Tibial artery (tissue), 4 donors: Measurements from ENCODE around the gene ST6GALNAC6.

ENCODE experiments used
- DNase-seq, 2 donors: peaks; one replicate each; pipeline ENCODE4 v3.0.0-alpha.2; 2019
- H3K27ac ChIP-seq, 2 donors: fragments of 200-600 bp; sonication (generic) in 1 of 2; 1 replicate in 1 of 2; 2 replicates in 1 of 2; pipeline ENCODE4 v1.5.1; 2018 to 2019; ENCODE audit warnings: mild to moderate bottlenecking in 1 of 2
- H3K27me3 ChIP-seq, 2 donors: fragments of 200-600 bp; sonication (generic) in 1 of 2; one replicate each; pipeline versions ENCODE4 v1.5.1 to v1.6.0; 2016 to 2019
- H3K36me3 ChIP-seq, 3 donors: fragments of 200-600 bp; sonication (generic) in 2 of 3; one replicate each; pipeline ENCODE4 v1.5.1; 2016 to 2019; ENCODE audit warnings: mild to moderate bottlenecking in 2 of 3
- H3K4me1 ChIP-seq, 4 donors: fragments of 200-600 bp; sonication (generic) in 2 of 4; 1 replicate in 3 of 4; 2 replicates in 1 of 4; pipeline ENCODE4 v1.5.1; 2016 to 2019
- H3K4me3 ChIP-seq, 2 donors: fragments of 200-600 bp; sonication (generic) in 1 of 2; 1 replicate in 1 of 2; 2 replicates in 1 of 2; pipeline ENCODE4 v1.5.1; 2018 to 2019; ENCODE audit warnings: mild to moderate bottlenecking in 2 of 2
- H3K9me3 ChIP-seq, 3 donors: fragments of 200-600 bp; sonication (generic) in 1 of 3; one replicate each; pipeline ENCODE4 v1.5.1; 2016 to 2019
- intact Hi-C: fragments of 100-400 bp; cut with DNase I; formaldehyde crosslinking; loops from one replicate; pipeline ENCODE4 v1.15.0; 2023; ENCODE audit warnings: low total_unique reads
- TF ChIP-seq, protein P1 (sequence below), 2 experiments: fragments of 200-600 bp in 1 of 2; fragments of 450-650 bp in 1 of 2; IDR thresholded peaks; one replicate each; pipeline ENCODE4 v1.5.1; 2017 to 2019; ENCODE audit warnings: antibody characterized with exemption in 2 of 2, mild to moderate bottlenecking in 1 of 2, moderate library complexity in 1 of 2

Gene ST6GALNAC6

DNA sequence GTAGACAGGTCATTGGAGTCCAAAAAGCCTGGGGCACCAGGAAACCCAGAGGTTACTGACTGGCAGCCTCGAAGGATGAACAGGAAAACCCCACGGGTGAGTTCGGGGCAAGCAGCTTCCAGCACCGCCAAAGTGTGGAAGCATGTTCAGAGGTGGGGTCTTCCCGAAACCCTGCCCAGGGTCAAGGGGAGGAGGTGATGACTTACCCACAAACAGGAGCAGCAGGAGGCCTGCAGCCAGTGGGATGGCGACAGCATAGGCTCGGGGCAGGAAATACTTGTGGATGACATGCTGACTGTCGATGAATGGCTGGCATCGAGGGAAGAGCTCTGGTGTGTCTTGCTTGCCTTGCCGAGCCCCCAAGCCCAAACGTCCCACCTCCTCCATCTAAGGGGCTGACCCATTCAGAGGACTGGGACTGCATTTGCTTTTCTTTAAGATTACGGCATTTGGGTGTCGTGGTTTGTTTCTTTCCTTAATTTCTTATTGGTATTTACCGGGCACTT is 37.0 kb upstream of the ST6GALNAC6 start:
- Histone ChIP-seq H3K9me3 (no peaks in the 10 kb centered on the region), H3K27me3 (no peaks in the 10 kb centered on the region), H3K36me3 (peaks cover 0 to 21% (median 8%) of the 10 kb centered on the region in 3 donors), H3K4me1 (peaks cover 0 to 36% (median 28%) of the 10 kb centered on the region in 4 donors), H3K27ac (no peak overlapping the region), H3K4me3 (peak overlapping the region; percentile 68 to 90)
- intact Hi-C loops, result no loop called here
- TF ChIP-seq, protein P1, sequence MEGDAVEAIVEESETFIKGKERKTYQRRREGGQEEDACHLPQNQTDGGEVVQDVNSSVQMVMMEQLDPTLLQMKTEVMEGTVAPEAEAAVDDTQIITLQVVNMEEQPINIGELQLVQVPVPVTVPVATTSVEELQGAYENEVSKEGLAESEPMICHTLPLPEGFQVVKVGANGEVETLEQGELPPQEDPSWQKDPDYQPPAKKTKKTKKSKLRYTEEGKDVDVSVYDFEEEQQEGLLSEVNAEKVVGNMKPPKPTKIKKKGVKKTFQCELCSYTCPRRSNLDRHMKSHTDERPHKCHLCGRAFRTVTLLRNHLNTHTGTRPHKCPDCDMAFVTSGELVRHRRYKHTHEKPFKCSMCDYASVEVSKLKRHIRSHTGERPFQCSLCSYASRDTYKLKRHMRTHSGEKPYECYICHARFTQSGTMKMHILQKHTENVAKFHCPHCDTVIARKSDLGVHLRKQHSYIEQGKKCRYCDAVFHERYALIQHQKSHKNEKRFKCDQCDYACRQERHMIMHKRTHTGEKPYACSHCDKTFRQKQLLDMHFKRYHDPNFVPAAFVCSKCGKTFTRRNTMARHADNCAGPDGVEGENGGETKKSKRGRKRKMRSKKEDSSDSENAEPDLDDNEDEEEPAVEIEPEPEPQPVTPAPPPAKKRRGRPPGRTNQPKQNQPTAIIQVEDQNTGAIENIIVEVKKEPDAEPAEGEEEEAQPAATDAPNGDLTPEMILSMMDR (IDR thresholded peaks at IDR 0.05), result no peak
- no peak for DNase-seq

DNA sequence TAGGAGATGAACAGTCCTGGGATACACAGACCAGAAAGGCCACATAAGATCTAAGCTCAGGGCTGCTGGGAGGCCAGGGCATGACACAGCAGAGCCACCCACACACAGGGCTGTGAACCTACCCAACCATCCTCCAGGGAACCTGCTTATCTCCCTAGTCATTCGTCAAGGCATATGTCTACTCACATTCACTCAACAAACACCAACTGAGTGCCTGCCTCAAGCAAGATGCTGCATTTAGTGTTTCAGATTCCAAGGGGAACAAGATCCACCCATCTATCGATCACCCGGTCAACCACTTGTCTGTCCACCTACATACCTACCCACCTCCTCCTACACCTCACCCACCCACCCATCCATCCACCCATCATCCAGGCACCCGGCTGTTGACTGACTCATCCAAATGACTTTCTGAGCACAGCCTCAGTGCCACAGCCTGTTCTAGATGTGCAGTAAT is 36.4 kb upstream of the ST6GALNAC6 start:
- DNase-seq, result no peak
- peaks cover 0 to 21% (median 8%) of the 10 kb centered on the region in 3 donors for H3K36me3 ChIP-seq
- TF ChIP-seq, protein P1 (IDR thresholded peaks at IDR 0.05), result no peak
- H3K4me3 ChIP-seq, result no peak overlapping the region
- H3K27me3 ChIP-seq, result no peaks in the 10 kb centered on the region
- intact Hi-C loops, result no loop called here
- no peaks in the 10 kb centered on the region for H3K9me3 ChIP-seq
- peaks cover 0 to 42% (median 34%) of the 10 kb centered on the region in 4 donors for H3K4me1 ChIP-seq
- no peak overlapping the region for H3K27ac ChIP-seq

DNA sequence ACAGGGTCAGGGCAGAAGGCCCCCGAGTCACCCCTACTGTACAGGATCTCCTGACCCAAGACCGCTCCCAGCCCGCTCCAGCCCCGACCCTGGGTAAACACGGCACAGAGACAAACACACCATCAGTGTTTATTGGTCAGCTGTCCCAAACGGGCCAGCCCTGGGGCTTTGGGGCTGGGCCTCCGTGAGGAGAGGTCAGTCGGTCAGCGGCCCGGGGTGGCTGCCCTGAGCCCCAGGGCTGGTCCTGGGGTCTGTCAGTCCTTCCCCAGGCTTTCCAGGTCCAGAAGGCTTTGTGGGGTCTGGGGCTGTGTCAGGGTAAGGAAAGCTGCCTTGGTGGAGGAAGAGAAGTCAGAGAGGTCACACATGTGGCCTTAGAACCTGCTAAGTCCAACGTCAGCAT is 35.6 kb upstream of the ST6GALNAC6 start:
- H3K9me3 ChIP-seq, result no peaks in the 10 kb centered on the region

DNA sequence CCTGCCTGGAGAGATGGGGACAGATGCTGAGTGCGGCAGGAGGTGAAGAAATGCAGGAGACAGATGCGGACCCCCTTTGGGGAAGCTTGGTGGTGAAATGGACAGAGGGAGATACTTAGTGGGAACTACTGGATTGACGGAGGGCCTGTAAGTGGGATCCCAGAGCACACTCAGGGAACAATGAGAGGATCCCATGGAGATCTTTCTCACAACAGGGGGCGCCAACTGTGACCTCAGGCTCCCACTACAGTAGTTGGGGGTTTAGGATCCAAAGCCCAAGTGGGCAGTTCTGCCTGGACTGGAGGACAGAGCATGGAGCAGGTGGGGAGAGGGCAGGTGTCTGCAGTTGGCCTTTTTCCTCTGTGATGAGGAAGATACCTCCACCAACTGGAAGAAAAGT is 34.8 kb upstream of the ST6GALNAC6 start:
- H3K27ac ChIP-seq, result no peak overlapping the region
- no peak overlapping the region for H3K4me3 ChIP-seq
- intact Hi-C loops, result no loop called here
- TF ChIP-seq, protein P1 (IDR thresholded peaks at IDR 0.05), result no peak
- peaks cover 0 to 15% (median 8%) of the 10 kb centered on the region in 3 donors for H3K36me3 ChIP-seq
- H3K9me3 ChIP-seq, result no peaks in the 10 kb centered on the region
- no peak for DNase-seq
- H3K4me1 ChIP-seq, result peaks cover 0 to 49% (median 42%) of the 10 kb centered on the region in 4 donors
- H3K27me3 ChIP-seq, result peaks cover 0 to 10% of the 10 kb centered on the region in 2 donors

More for the DNA sequence above, 35.6 kb upstream of the ST6GALNAC6 start:
- no peak overlapping the region for H3K4me3 ChIP-seq
- H3K36me3 ChIP-seq, result peaks cover 0 to 18% (median 8%) of the 10 kb centered on the region in 3 donors
- peaks cover 0 to 49% (median 42%) of the 10 kb centered on the region in 4 donors for H3K4me1 ChIP-seq
- H3K27me3 ChIP-seq, result peaks cover 0 to 4% of the 10 kb centered on the region in 2 donors
- intact Hi-C loops, result no loop called here
- TF ChIP-seq, protein P1 (IDR thresholded peaks at IDR 0.05), result no peak
- no peak for DNase-seq
- H3K27ac ChIP-seq, result no peak overlapping the region

DNA sequence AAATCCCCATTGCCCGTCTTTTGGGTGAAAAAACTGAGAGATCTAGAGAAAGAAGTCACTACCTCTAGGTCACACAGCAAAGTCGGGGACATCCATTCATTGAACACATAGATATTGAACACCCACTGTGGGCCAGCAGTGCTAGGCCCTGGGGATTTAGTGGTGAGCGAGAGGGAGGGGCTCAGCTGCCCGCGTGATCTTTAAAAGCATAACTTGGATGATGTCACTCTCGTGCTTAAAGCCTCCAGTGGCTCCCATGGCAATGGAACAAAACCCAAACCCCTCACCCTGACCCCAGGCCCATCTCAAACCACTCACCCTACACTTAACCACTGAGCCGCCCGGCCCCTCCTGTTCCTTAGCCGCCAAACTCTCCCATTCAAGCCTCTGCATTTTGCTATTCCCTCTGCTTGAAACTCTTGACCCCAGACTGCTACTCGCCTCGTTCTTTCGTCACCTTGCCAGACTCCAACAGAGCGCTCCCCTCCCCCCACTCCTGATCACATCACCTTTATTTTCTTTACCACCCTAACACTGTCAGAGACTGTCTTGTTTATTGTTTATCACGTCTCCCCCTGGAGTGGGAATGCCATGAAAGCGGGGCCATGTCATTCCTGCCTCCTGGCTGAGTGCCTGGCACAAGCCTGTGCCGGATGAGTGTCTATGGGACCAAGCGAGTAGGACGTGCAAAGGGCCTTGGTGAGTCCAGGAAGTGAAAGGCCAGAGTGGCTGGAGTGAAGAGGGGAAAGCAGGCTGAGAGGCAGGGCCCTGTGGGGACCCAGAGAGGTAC is 31.9 kb upstream of the ST6GALNAC6 start:
- intact Hi-C loops, result no loop called here

More for the DNA sequence above, 31.9 kb upstream of the ST6GALNAC6 start:
- Histone ChIP-seq H3K27ac (no peak overlapping the region), H3K9me3 (no peaks in the 10 kb centered on the region), H3K36me3 (peaks cover 0 to 15% (median 8%) of the 10 kb centered on the region in 3 donors), H3K4me1 (peaks cover 0 to 47% (median 41%) of the 10 kb centered on the region in 4 donors), H3K4me3 (peak overlapping the region; percentile 42 to 64), H3K27me3 (peaks cover 0 to 38% of the 10 kb centered on the region in 2 donors)
- TF ChIP-seq, protein P1 (IDR thresholded peaks at IDR 0.05), result no peak
- no peak for DNase-seq
